ENCODE results near the gene CAMSAP3.

- TF ChIP-seq POLR2A (IDR thresholded peaks at IDR 0.05) (no peak), CTCF (IDR thresholded peaks at IDR 0.05) (no peak)
These were observed 45.4 kb upstream of the CAMSAP3 start for GRCh38 chr19:7550169-7550770.

Data from heart left ventricle (tissue), 13 donors.